Smooth muscle cell (in vitro differentiated cells): ENCODE measurements around the gene TMEM242. TPM values are rescaled to one million over a fixed set of nuclear protein-coding genes. Genes with fewer than 3 reads are reported as not detected.

ENCODE experiments used
- DNase-seq: peaks from one replicate; lab custom pipeline; 2025; ENCODE audit not compliant: unreplicated experiment; lab: John Stamatoyannopoulos, UW
- H2AFZ ChIP-seq: fragments of 200-600 bp; sonication (generic); 2 replicates; pipeline ENCODE4 v1.6.0; 2016; ENCODE audit warnings: antibody characterized with exemption, low read depth, mild to moderate bottlenecking
- H3F3A ChIP-seq: fragments of 200-600 bp; sonication (generic); 2 replicates; pipeline ENCODE4 v1.6.0; 2017; ENCODE audit warnings: antibody characterized with exemption, low read depth
- H3K27ac ChIP-seq: fragments of 200-600 bp; sonication (generic); 2 replicates; pipeline ENCODE4 v1.5.1; 2016; ENCODE audit warnings: low read depth, mild to moderate bottlenecking
- H3K27me3 ChIP-seq: fragments of 200-600 bp; sonication (generic); 2 replicates; pipeline ENCODE4 v1.6.1; 2016; ENCODE audit warnings: low read depth, mild to moderate bottlenecking
- H3K36me3 ChIP-seq: fragments of 200-600 bp; sonication (generic); 2 replicates; pipeline ENCODE4 v1.5.1; 2016; ENCODE audit warnings: low read depth
- H3K4me1 ChIP-seq: fragments of 200-600 bp; sonication (generic); 2 replicates; pipeline ENCODE4 v1.5.1; 2016; ENCODE audit warnings: low read depth
- H3K4me2 ChIP-seq: fragments of 200-600 bp; sonication (generic); 2 replicates; pipeline ENCODE4 v1.6.0; 2016; ENCODE audit warnings: mild to moderate bottlenecking
- H3K4me3 ChIP-seq: fragments of 200-600 bp; sonication (generic); 2 replicates; pipeline ENCODE4 v1.5.1; 2016; ENCODE audit warnings: mild to moderate bottlenecking
- H3K79me2 ChIP-seq: fragments of 200-600 bp; sonication (generic); 2 replicates; pipeline ENCODE4 v1.6.0; 2016; ENCODE audit warnings: low read depth, mild to moderate bottlenecking
- H3K9ac ChIP-seq: fragments of 200-600 bp; sonication (generic); 2 replicates; pipeline ENCODE4 v1.6.0; 2016; ENCODE audit warnings: low read depth
- H3K9me3 ChIP-seq: fragments of 200-600 bp; sonication (generic); replicated peaks from 2 replicates; pipeline ENCODE4 v1.5.1; 2016; ENCODE audit warnings: low read depth
- H4K20me1 ChIP-seq: fragments of 200-600 bp; sonication (generic); 2 replicates; pipeline ENCODE4 v1.6.0; 2016; ENCODE audit warnings: low read depth
- WGBS: methylation state at CpG from one replicate; pipeline ENCODE4 v1.1.7; 2016; ENCODE audit warnings: low lambda C conversion rate; 5-methylcytosine and 5-hydroxymethylcytosine counted together
- polyA plus RNA-seq: library from polyadenylated mRNA; unstranded; fragments of >200 nt; fragmentation: Nextera tagmentation; extraction: Ambion mirVana; gene quantifications from 2 replicates; pipeline ENCODE4 v1.2.1, GENCODE V29; 2016
- total RNA-seq: library from RNA; depleted of rRNA; stranded (reverse); fragments of >200 nt; gene quantifications from 2 replicates; pipeline ENCODE4 v1.2.3, GENCODE V29; 2014
- TF ChIP-seq, protein P1 (sequence below): fragments of 200-600 bp; sonication (generic); IDR thresholded peaks from 2 replicates; pipeline ENCODE4 v1.5.1; 2017; ENCODE audit warnings: borderline replicate concordance, mild to moderate bottlenecking, antibody characterized with exemption; ENCODE audit not compliant: insufficient read depth, poor library complexity, severe bottlenecking

The TMEM242 gene
- total and polyA plus RNA-seq, 2 experiments from 2014 or later, result 7.0 to 13.3 TPM

DNA sequence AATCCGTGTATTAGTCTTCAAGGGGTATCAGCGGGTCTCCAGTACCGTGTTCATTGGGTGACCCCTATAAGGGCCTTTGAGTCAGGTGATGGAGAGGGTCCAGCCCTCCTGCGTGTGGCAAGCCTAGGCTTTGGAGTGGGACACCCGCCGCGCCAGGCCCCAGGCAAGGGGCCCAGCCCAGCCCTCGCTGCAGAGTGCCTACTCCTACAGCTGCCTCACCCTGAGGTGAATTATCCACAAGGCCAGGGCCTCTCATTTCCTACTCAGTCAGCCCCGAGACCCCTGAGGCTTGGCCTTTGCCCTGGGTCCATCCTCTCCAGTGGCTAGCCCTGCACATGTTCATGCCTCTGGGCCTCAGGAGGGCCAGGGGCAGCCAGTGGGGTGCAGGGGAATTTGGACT is 45.1 kb downstream of the TMEM242 start:
- H3K4me3 ChIP-seq, result no peak overlapping the region
- H3F3A ChIP-seq, result peaks cover 4% of the 10 kb centered on the region
- WGBS, result 95% methylated on average over 9 of the region's 9 CpGs
- no peak overlapping the region for H3K9ac ChIP-seq
- no peaks in the 10 kb centered on the region for H3K9me3 ChIP-seq
- no peak overlapping the region for H3K4me2 ChIP-seq
- H4K20me1 ChIP-seq, result no peaks in the 10 kb centered on the region
- TF ChIP-seq, protein P1, sequence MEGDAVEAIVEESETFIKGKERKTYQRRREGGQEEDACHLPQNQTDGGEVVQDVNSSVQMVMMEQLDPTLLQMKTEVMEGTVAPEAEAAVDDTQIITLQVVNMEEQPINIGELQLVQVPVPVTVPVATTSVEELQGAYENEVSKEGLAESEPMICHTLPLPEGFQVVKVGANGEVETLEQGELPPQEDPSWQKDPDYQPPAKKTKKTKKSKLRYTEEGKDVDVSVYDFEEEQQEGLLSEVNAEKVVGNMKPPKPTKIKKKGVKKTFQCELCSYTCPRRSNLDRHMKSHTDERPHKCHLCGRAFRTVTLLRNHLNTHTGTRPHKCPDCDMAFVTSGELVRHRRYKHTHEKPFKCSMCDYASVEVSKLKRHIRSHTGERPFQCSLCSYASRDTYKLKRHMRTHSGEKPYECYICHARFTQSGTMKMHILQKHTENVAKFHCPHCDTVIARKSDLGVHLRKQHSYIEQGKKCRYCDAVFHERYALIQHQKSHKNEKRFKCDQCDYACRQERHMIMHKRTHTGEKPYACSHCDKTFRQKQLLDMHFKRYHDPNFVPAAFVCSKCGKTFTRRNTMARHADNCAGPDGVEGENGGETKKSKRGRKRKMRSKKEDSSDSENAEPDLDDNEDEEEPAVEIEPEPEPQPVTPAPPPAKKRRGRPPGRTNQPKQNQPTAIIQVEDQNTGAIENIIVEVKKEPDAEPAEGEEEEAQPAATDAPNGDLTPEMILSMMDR, result no peak
- no peaks in the 10 kb centered on the region for H3K36me3 ChIP-seq
- H3K79me2 ChIP-seq, result no peaks in the 10 kb centered on the region
- H3K27me3 ChIP-seq, result no peaks in the 10 kb centered on the region
- no peak for DNase-seq
- no peak overlapping the region for H3K27ac ChIP-seq
- H3K4me1 ChIP-seq, result no peaks in the 10 kb centered on the region
- H2AFZ ChIP-seq, result no peak overlapping the region

DNA sequence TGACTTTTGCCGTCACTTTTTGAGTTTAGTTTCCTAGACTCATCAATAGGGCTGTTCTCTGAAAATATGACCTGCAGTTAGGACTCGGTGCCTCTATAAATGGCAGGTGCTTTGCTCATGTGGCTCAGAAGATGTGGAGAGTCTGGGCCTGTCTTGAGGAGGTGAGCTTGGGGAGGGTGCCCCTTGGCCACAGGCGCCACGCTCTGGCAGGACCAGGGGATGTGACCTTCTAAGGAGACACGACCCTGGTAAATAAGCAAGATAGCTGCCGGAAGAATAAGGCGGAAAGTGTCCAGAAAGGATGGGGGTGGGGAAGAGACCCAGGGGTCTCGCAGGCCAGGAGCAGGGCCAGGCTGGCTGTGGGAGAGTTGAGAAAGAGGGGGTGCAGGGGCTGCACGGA is 46.6 kb downstream of the TMEM242 start:
- Histone ChIP-seq H3F3A (peaks cover 4% of the 10 kb centered on the region), H3K9ac (no peak overlapping the region), H3K4me2 (no peak overlapping the region), H2AFZ (no peak overlapping the region), H3K4me1 (no peaks in the 10 kb centered on the region), H3K27me3 (no peaks in the 10 kb centered on the region), H3K36me3 (no peaks in the 10 kb centered on the region), H3K9me3 (no peaks in the 10 kb centered on the region), H4K20me1 (no peaks in the 10 kb centered on the region), H3K4me3 (no peak overlapping the region), H3K27ac (no peak overlapping the region), H3K79me2 (no peaks in the 10 kb centered on the region)
- DNase-seq, result no peak
- TF ChIP-seq, protein P1, result no peak
- WGBS, result 93% methylated on average over 9 of the region's 9 CpGs

DNA sequence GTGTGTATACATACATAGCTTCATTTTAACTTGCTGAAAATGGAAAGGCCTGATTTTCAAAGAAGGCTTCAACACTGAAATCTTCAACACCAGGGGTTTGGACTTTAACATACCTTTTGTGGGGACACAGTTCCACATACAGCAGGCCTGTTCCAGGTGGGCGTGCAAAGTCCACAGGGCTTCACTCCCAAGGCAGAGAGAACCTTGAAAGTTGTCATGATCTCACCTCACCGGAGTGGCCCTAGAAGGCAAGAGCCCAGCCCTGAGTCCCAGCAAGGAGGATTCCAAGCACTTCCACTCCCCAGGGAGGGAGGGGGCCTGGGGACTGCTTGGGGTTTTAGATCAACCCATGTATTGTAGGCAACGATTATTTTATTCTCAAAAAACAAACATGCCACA is 47.2 kb downstream of the TMEM242 start:
- no peaks in the 10 kb centered on the region for H4K20me1 ChIP-seq
- no peaks in the 10 kb centered on the region for H3K79me2 ChIP-seq
- H2AFZ ChIP-seq, result no peak overlapping the region
- 96% methylated on average over 3 of the region's 3 CpGs for WGBS
- H3K36me3 ChIP-seq, result no peaks in the 10 kb centered on the region
- H3F3A ChIP-seq, result peaks cover 4% of the 10 kb centered on the region
- H3K27me3 ChIP-seq, result no peaks in the 10 kb centered on the region
- DNase-seq, result no peak
- H3K9ac ChIP-seq, result no peak overlapping the region
- no peaks in the 10 kb centered on the region for H3K9me3 ChIP-seq
- no peak overlapping the region for H3K27ac ChIP-seq
- no peak overlapping the region for H3K4me3 ChIP-seq
- no peaks in the 10 kb centered on the region for H3K4me1 ChIP-seq
- no peak overlapping the region for H3K4me2 ChIP-seq
- TF ChIP-seq, protein P1, result no peak

DNA sequence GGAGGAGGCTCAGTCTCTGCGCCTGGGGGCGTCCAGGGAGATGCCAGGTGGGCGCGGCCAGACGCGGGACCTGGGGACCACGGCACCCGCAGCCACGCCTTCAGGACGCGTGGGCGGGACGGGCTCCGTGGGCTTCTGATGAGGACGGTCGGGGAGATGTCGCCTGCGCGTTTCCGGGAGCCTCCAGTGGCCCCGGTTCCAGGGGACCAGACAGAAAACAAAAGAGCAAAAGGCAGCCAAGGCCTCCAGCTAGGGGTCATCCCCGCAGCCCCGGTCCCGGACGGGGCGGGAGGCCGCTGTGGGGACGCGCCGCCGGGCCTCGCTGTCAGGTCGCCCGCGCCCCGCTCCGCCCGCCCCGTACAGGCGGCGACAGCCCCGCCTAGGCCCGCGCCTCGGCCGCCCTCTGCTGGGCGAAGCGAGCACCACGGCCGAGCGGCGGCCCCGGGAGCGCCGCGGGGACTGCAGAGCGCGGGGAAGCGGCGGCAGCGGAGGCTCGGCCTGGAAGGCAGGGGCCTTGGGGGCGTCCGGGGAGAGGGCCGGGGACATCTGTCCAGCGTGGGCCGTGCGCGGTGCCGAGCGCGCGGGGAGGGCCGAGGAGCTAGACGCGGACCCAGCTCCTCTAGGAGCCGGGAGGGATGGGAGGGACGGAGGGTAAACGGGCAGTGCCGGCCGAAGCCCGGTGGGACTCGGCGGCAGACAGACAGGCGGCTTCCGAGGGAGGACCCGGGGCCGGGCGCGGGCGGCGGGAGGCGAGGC is 48.7 kb downstream of the TMEM242 start:
- peak overlapping the region; percentile 96 for H3K4me2 ChIP-seq
- H3K4me3 ChIP-seq, result peak overlapping the region; percentile 82
- H3K4me1 ChIP-seq, result no peaks in the 10 kb centered on the region
- no peaks in the 10 kb centered on the region for H3K27me3 ChIP-seq
- DNase-seq, result peak; percentile 81
- H3K36me3 ChIP-seq, result no peaks in the 10 kb centered on the region
- H3K27ac ChIP-seq, result peak overlapping the region; percentile 30
- no peaks in the 10 kb centered on the region for H4K20me1 ChIP-seq
- peak overlapping the region; percentile 53 for H3K9ac ChIP-seq
- TF ChIP-seq, protein P1, result peak; percentile 74
- peaks cover 4% of the 10 kb centered on the region for H3F3A ChIP-seq
- H3K9me3 ChIP-seq, result no peaks in the 10 kb centered on the region
- 1% methylated on average over 32 of the region's 93 CpGs for WGBS
- no peaks in the 10 kb centered on the region for H3K79me2 ChIP-seq
- H2AFZ ChIP-seq, result peak overlapping the region; percentile 83
